K562 (cell line): ENCODE data around the gene PRDM11. TPM values are rescaled to one million over a fixed set of nuclear protein-coding genes. Genes with fewer than 3 reads are reported as not detected.

Experiments
- ATAC-seq: fragments of 200-7000 bp; cut with Tn5 transposase; 3 replicates; pipeline ENCODE4 v1.9.1; 2020; ENCODE audit warnings: moderate library complexity
- BruUV-seq: library from RNA; stranded (reverse); fragments of 400-500 nt; replicated peaks from 2 replicates; lab custom pipeline; 2021; lab: Mats Ljungman, UMichigan
- CTCF ChIA-PET: fragments of 300-600 bp; formaldehyde crosslinking; extraction: SDS; loops from one replicate; lab custom pipeline; 2021; ENCODE audit warnings: low intra/inter-chr PET ratio; lab: Yijun Ruan, JAX
- POLR2A ChIA-PET: fragments of 300-600, 350-650 bp; sonication (Branson Sonifier 250); formaldehyde crosslinking; extraction: SDS; loops from one replicate; lab custom pipeline; 2021; ENCODE audit warnings: antibody characterized with exemption, inconsistent platforms; lab: Yijun Ruan, JAX
- DNase-seq, 4 experiments: peaks; one replicate each; pipeline versions ENCODE4 v3.0.0 to v3.0.0-alpha.2; 2011 to 2018; ENCODE audit warnings: low spot score in 3 of 4, mixed read lengths in 3 of 4; ENCODE audit errors: extremely low read depth in 1 of 4
- FAIRE-seq: peaks from 2 replicates; lab custom pipeline; 2011; peaks lifted over from hg19 to GRCh38; lab: Jason Lieb, UNC
- H2AFZ ChIP-seq: 2 replicates; pipeline ENCODE4 v1.6.0; 2011; ENCODE audit warnings: low read depth, low read length, control low read depth, inconsistent platforms
- H3K27ac ChIP-seq: fragments of 200-600 bp; 3 replicates; pipeline ENCODE4 v1.8.0; 2011; ENCODE audit warnings: low read depth, mild to moderate bottlenecking, control low read depth, inconsistent platforms, low read length, moderate library complexity, mixed read lengths; ENCODE audit errors: extremely low read depth
- H3K27me3 ChIP-seq, 2 experiments: fragments of 300-600 bp in 1 of 2; 2 replicates in 1 of 2; 3 replicates in 1 of 2; pipeline versions ENCODE4 v1.6.0 to v1.8.0; 2011; ENCODE audit warnings: inconsistent platforms in 2 of 2, low read length in 2 of 2, mild to moderate bottlenecking in 1 of 2, mixed read lengths in 1 of 2, moderate library complexity in 1 of 2; ENCODE audit not compliant: control insufficient read depth in 2 of 2, insufficient read depth in 2 of 2
- H3K36me3 ChIP-seq: fragments of 300-600 bp; 3 replicates; pipeline ENCODE4 v1.8.0; 2011; ENCODE audit warnings: mild to moderate bottlenecking, low read length, inconsistent platforms; ENCODE audit not compliant: control insufficient read depth, insufficient read depth
- H3K4me1 ChIP-seq, 2 experiments: fragments of 200-600 bp in 1 of 2; replicated peaks in 1 of 2; 2 replicates in 1 of 2; 3 replicates in 1 of 2; pipeline versions ENCODE4 v1.5.1 to v1.8.0; 2011; ENCODE audit warnings: inconsistent platforms in 2 of 2, low read length in 2 of 2, mild to moderate bottlenecking in 1 of 2, mixed read lengths in 1 of 2, moderate library complexity in 1 of 2; ENCODE audit not compliant: control insufficient read depth in 2 of 2, insufficient read depth in 2 of 2
- H3K4me2 ChIP-seq: 2 replicates; pipeline ENCODE4 v1.6.1; 2011; ENCODE audit warnings: low read length, control low read depth, inconsistent platforms, mixed read lengths; ENCODE audit not compliant: insufficient read depth
- H3K4me3 ChIP-seq: fragments of 200-600 bp; sonication (generic), shearing (Covaris generic); 2 replicates; pipeline ENCODE4 v1.5.1; 2016; ENCODE audit warnings: control low read depth, inconsistent platforms
- H3K79me2 ChIP-seq: fragments of 200-600 bp; 3 replicates; pipeline ENCODE4 v1.8.0; 2011; ENCODE audit warnings: low read length, inconsistent platforms; ENCODE audit not compliant: control insufficient read depth, insufficient read depth
- H3K9ac ChIP-seq, 2 experiments: 2 replicates each; pipeline versions ENCODE4 v1.6.0 to v1.6.1; 2011; ENCODE audit warnings: low read depth in 2 of 2, low read length in 2 of 2, control low read depth in 1 of 2, inconsistent platforms in 1 of 2, mild to moderate bottlenecking in 1 of 2, mixed read lengths in 1 of 2; ENCODE audit not compliant: insufficient read depth in 1 of 2
- H3K9me1 ChIP-seq: one replicate; pipeline ENCODE4 v1.6.0; 2011; ENCODE audit warnings: inconsistent platforms, mild to moderate bottlenecking, low read length, moderate library complexity; ENCODE audit not compliant: control insufficient read depth, insufficient read depth
- H3K9me3 ChIP-seq: replicated peaks from 2 replicates; pipeline ENCODE4 v1.5.1; 2011; ENCODE audit warnings: low read depth, low read length, inconsistent platforms; ENCODE audit not compliant: control insufficient read depth, insufficient read depth
- H4K20me1 ChIP-seq: replicated peaks from 2 replicates; pipeline ENCODE4 v1.6.1; 2011; ENCODE audit warnings: low read length, inconsistent platforms, mixed read lengths; ENCODE audit not compliant: control insufficient read depth, insufficient read depth
- EWSR1 ChIP-seq: fragments of 450-650 bp; IDR thresholded peaks from 2 replicates; pipeline ENCODE4 v1.6.1; 2018; ENCODE audit warnings: borderline replicate concordance, mild to moderate bottlenecking, low read depth, moderate library complexity; ENCODE audit not compliant: partially characterized antibody
- ILK ChIP-seq: fragments of 450-650 bp; IDR thresholded peaks from 2 replicates; pipeline ENCODE4 v1.6.1; 2016; ENCODE audit warnings: missing genetic modification characterization, low read depth, mild to moderate bottlenecking, missing compliant biosample characterization, moderate library complexity, borderline replicate concordance
- NR2F6 ChIP-seq: fragments of 450-650 bp; formaldehyde crosslinking; IDR thresholded peaks from 2 replicates; pipeline ENCODE4 v1.4.0; 2020; ENCODE audit warnings: mild to moderate bottlenecking
- PRPF4 ChIP-seq: fragments of 200-400 bp; formaldehyde crosslinking; IDR thresholded peaks from one replicate; pipeline ENCODE4 v1.6.1; 2017; ENCODE audit warnings: low read length, low read depth, mild to moderate bottlenecking; ENCODE audit not compliant: insufficient read depth, poor library complexity, severe bottlenecking
- ZNF511 ChIP-seq: sonication (generic); formaldehyde crosslinking; IDR thresholded peaks from 2 replicates; pipeline ENCODE4 v1.8.0; 2022; ENCODE audit warnings: mild to moderate bottlenecking, missing genetic modification reagents
- WGBS: fragments of 100-300 bp; shearing (Covaris generic); methylation state at CpG from one replicate; pipeline ENCODE4 v1.1.6; 2016; ENCODE audit warnings: low coverage, mixed read lengths; ENCODE audit not compliant: insufficient coverage; ENCODE audit errors: missing lambda C conversion rate; 5-methylcytosine and 5-hydroxymethylcytosine counted together
- in situ Hi-C: fragments of 300-500 bp; cut with MboI; formaldehyde crosslinking; loops from 4 replicates; pipeline ENCODE4 v1.15.0; 2018; ENCODE audit warnings: inconsistent platforms, mixed read lengths
- intact Hi-C: fragments of 100-400 bp; cut with micrococcal nuclease; formaldehyde crosslinking; loops from 2 replicates; pipeline ENCODE4 v1.14.2; 2022
- polyA plus RNA-seq, 8 experiments: library from polyadenylated mRNA; depleted of rRNA in 4 of 8; stranded (reverse) in 5 of 8; unstranded in 3 of 8; fragments of >200 nt; fragmentation: Nextera tagmentation in 2 of 8; fragmentation: Illumina TruSeq in 1 of 8; extraction: Ambion mirVana in 2 of 8; extraction: Trizol in 1 of 8; gene quantifications; 2 replicates each; pipeline versions ENCODE4 v1.2.1 to v1.2.3, GENCODE V29; 2011 to 2014; ENCODE audit warnings: inconsistent platforms in 1 of 8, missing spikeins in 1 of 8
- total RNA-seq, 7 experiments: library from RNA; depleted of rRNA in 6 of 7; stranded (reverse); fragments of >200 nt in 6 of 7; fragmentation: Illumina TruSeq in 2 of 7; extraction: Trizol in 2 of 7; gene quantifications; 2 replicates each; pipeline versions ENCODE4 v1.2.1 to v1.2.3, GENCODE V29; 2011 to 2021; ENCODE audit warnings: low replicate concordance in 1 of 7

PRDM11 gene
- total and polyA plus RNA-seq, 9 of the 15 experiments (the other 6 are each of a cell fraction or from before 2014, with no cell fraction given) = 0.01 to 1.1 (median 0.29) TPM

GRCh38 chr11:45102361-45102809, 44.1 kb upstream of the PRDM11 start:
- intact Hi-C loops = loop anchor here (5.0 kb wide), 1 partner anchor 480 kb away; no protein-coding TSS in a partner anchor
- WGBS = 2% methylated on average over 6 of the region's 8 CpGs

More at GRCh38 chr11:45102361-45102809, 44.1 kb upstream of the PRDM11 start:
- no peak for ATAC-seq
- H3K9me1 ChIP-seq = peaks cover 5% of the 10 kb centered on the region
- DNase-seq = no peak
- H3K4me1 ChIP-seq = no peaks in the 10 kb centered on the region
- no peaks in the 10 kb centered on the region for H3K9me3 ChIP-seq
- TF ChIP-seq EWSR1 = no peak
- TF ChIP-seq ILK = no peak
- TF ChIP-seq NR2F6 = no peak
- TF ChIP-seq PRPF4 = no peak
- no peak for TF ChIP-seq ZNF511 (CRISPR knock-in tag)
- H3K9ac ChIP-seq = no peak overlapping the region
- in situ Hi-C loops = loop anchor here (25.0 kb wide), 1 partner anchor 185 kb away; the partner anchor contains the start of gene SYT13
- peaks cover 32% of the 10 kb centered on the region for H4K20me1 ChIP-seq
- H3K4me3 ChIP-seq = no peak overlapping the region
- no peak overlapping the region for H3K4me2 ChIP-seq
- H3K27me3 ChIP-seq = peaks cover 0 to 12% of the 10 kb centered on the region in 2 experiments; a peak in 2 of 5 replicates
- POLR2A ChIA-PET = no interaction called here
- H3K36me3 ChIP-seq = no peaks in the 10 kb centered on the region
- no peaks in the 10 kb centered on the region for H3K79me2 ChIP-seq
- CTCF ChIA-PET = interaction anchor here (0.5 to 2.2 kb wide), 7 partner anchors 14 to 481 kb away, joined by 3 to 43 read pairs (median 3); no protein-coding TSS in a partner anchor
- FAIRE-seq = no peak
- no TSS peak for BruUV-seq
- no peak overlapping the region for H3K27ac ChIP-seq
- no peak overlapping the region for H2AFZ ChIP-seq
